Measurements from ENCODE around the gene HSD17B12.

GRCh38 chr11:43866520-43866919, 186.0 kb downstream of the HSD17B12 start:
- no peak for TF ChIP-seq CTCF (IDR thresholded peaks at IDR 0.05)
- TF ChIP-seq ZFX (IDR thresholded peaks at IDR 0.05; ENCODE audit: borderline replicate concordance), result no peak
